ENCODE measurements around the gene GPR78.

- TF ChIP-seq, protein P1, sequence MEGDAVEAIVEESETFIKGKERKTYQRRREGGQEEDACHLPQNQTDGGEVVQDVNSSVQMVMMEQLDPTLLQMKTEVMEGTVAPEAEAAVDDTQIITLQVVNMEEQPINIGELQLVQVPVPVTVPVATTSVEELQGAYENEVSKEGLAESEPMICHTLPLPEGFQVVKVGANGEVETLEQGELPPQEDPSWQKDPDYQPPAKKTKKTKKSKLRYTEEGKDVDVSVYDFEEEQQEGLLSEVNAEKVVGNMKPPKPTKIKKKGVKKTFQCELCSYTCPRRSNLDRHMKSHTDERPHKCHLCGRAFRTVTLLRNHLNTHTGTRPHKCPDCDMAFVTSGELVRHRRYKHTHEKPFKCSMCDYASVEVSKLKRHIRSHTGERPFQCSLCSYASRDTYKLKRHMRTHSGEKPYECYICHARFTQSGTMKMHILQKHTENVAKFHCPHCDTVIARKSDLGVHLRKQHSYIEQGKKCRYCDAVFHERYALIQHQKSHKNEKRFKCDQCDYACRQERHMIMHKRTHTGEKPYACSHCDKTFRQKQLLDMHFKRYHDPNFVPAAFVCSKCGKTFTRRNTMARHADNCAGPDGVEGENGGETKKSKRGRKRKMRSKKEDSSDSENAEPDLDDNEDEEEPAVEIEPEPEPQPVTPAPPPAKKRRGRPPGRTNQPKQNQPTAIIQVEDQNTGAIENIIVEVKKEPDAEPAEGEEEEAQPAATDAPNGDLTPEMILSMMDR (IDR thresholded peaks at IDR 0.05): no peak
- TF ChIP-seq POLR2A (IDR thresholded peaks at IDR 0.05): no peak
Measured at GRCh38 chr4:8546766-8547107, 33.5 kb upstream of the GPR78 start.
